DMS53 treated with DMSO at 0.1 percent for 48 hours (cell line): ENCODE results near the gene EP300.
A peak's percentile ranks its signal among the peaks of the same experiment; 100 is the strongest.
"Not testable (repeated sequence)": the region's sequence is repeated elsewhere in the genome, so short reads cannot be mapped to it uniquely, and the experiment has no call there.

ENCODE experiments used
- DNase-seq: peaks from one replicate; lab custom pipeline; 2025; ENCODE audit not compliant: unreplicated experiment; lab: John Stamatoyannopoulos, UW

The EP300 gene

GRCh38 chr22:41146573-41146972 lies 54.2 kb downstream of the EP300 start:
- no peak for DNase-seq

- no peak for DNase-seq
Measured at GRCh38 chr22:41147722-41148121, 55.3 kb downstream of the EP300 start.

GRCh38 chr22:41152902-41153301 lies 60.5 kb downstream of the EP300 start:
- DNase-seq, result no peak

GRCh38 chr22:41157083-41157482 lies 64.7 kb downstream of the EP300 start:
- DNase-seq, result no peak

GRCh38 chr22:41169157-41169556 lies 76.8 kb downstream of the EP300 start:
- DNase-seq, result no peak

- DNase-seq, result no peak
Measured at GRCh38 chr22:41171996-41172395, 79.6 kb downstream of the EP300 start.

GRCh38 chr22:41175546-41175945 lies 83.2 kb downstream of the EP300 start:
- DNase-seq, result no peak

GRCh38 chr22:41177040-41177621 lies 84.7 kb downstream of the EP300 start:
- DNase-seq, result no peak

- no peak for DNase-seq
Measured at GRCh38 chr22:41177622-41178424, 85.4 kb downstream of the EP300 start.

- no peak for DNase-seq
Measured at GRCh38 chr22:41178425-41178975, 86.1 kb downstream of the EP300 start.

- not testable (repeated sequence) for DNase-seq
Measured at GRCh38 chr22:41180362-41180761, 88.0 kb downstream of the EP300 start.

GRCh38 chr22:41180926-41181325 lies 88.5 kb downstream of the EP300 start:
- no peak for DNase-seq

GRCh38 chr22:41181349-41182241 lies 89.2 kb downstream of the EP300 start:
- DNase-seq, result peak; percentile 43

- DNase-seq, result no peak
Measured at GRCh38 chr22:41184679-41185078, 92.3 kb downstream of the EP300 start.

- DNase-seq, result no peak
Measured at GRCh38 chr22:41191467-41191866, 99.1 kb downstream of the EP300 start.

- no peak for DNase-seq
Measured at GRCh38 chr22:41193829-41194228, 101.4 kb downstream of the EP300 start.

- DNase-seq, result peak; percentile 58
Measured at GRCh38 chr22:41197038-41197972, 104.9 kb downstream of the EP300 start.

GRCh38 chr22:41198027-41198580 lies 105.7 kb downstream of the EP300 start:
- peak; percentile 54 for DNase-seq

- DNase-seq, result no peak
Measured at GRCh38 chr22:41201141-41201540, 108.7 kb downstream of the EP300 start.

GRCh38 chr22:41203118-41203517 lies 110.7 kb downstream of the EP300 start:
- no peak for DNase-seq
